Skeletal muscle satellite cell (primary cell): Measurements from ENCODE around the gene MEA1. TPM values are rescaled to one million over a fixed set of nuclear protein-coding genes. Genes with fewer than 3 reads are reported as not detected.

Experiments
- H3K27me3 ChIP-seq: 2 replicates; pipeline ENCODE4 v1.7.0; 2013; ENCODE audit warnings: low read length; ENCODE audit not compliant: control insufficient read depth, insufficient read depth
- H3K36me3 ChIP-seq: 2 replicates; pipeline ENCODE4 v1.7.0; 2013; ENCODE audit warnings: mild to moderate bottlenecking, control low read depth, low read length; ENCODE audit not compliant: insufficient read depth
- H3K4me1 ChIP-seq: 2 replicates; pipeline ENCODE4 v1.7.0; 2013; ENCODE audit warnings: low read length; ENCODE audit not compliant: control insufficient read depth, insufficient read depth
- H3K4me2 ChIP-seq: 2 replicates; pipeline ENCODE4 v1.7.0; 2013; ENCODE audit warnings: mild to moderate bottlenecking, low read length
- H3K4me3 ChIP-seq: 2 replicates; pipeline ENCODE4 v1.7.0; 2013; ENCODE audit warnings: low read length
- H3K9ac ChIP-seq: 2 replicates; pipeline ENCODE4 v1.7.0; 2013; ENCODE audit warnings: mild to moderate bottlenecking, low read depth, low read length, moderate library complexity
- H3K9me3 ChIP-seq: replicated peaks from 2 replicates; pipeline ENCODE4 v1.7.0; 2013; ENCODE audit warnings: mild to moderate bottlenecking, control low read depth, low read length
- total RNA-seq: library from RNA; depleted of rRNA; stranded (reverse); fragments of >200 nt; gene quantifications from 2 replicates; pipeline ENCODE4 v1.2.3, GENCODE V29; 2012; rRNA removed

Gene MEA1
- total RNA-seq: 54.2 and 62.9 TPM in 2 replicates

GRCh38 chr6:43013843-43014433, at the start of gene MEA1, which contains the start of gene KLHDC3:
Gene MEA1 (minus strand): TSS chr6:43013946. CDS start chr6:43013813, 133 bp downstream.
Gene KLHDC3 (plus strand): TSS chr6:43014249. CDS start chr6:43017193, 2,944 bp downstream.
- peaks cover 31% of the 10 kb centered on the region for H3K4me1 ChIP-seq
- peak within 1 kb of the TSS; percentile 89 for H3K9ac ChIP-seq
- peak within 1 kb of the TSS; percentile 100 for H3K4me2 ChIP-seq
- no peaks in the 10 kb centered on the region for H3K27me3 ChIP-seq
- H3K4me3 ChIP-seq: peak within 1 kb of the TSS; percentile 86
- H3K9me3 ChIP-seq: no peaks in the 10 kb centered on the region
- H3K36me3 ChIP-seq: peaks cover 50% of the 10 kb centered on the region

GRCh38 chr6:43062818-43063217, 49.1 kb upstream of the MEA1 start:
- H3K9ac ChIP-seq: no peak overlapping the region
- peaks cover 15% of the 10 kb centered on the region for H3K4me1 ChIP-seq
- no peak overlapping the region for H3K4me2 ChIP-seq
- H3K4me3 ChIP-seq: no peak overlapping the region
- no peaks in the 10 kb centered on the region for H3K9me3 ChIP-seq
- peaks cover 5% of the 10 kb centered on the region for H3K36me3 ChIP-seq
- no peaks in the 10 kb centered on the region for H3K27me3 ChIP-seq

GRCh38 chr6:43061861-43062260, 48.1 kb upstream of the MEA1 start:
- H3K4me3 ChIP-seq: no peak overlapping the region
- H3K9me3 ChIP-seq: no peaks in the 10 kb centered on the region
- H3K36me3 ChIP-seq: peaks cover 8% of the 10 kb centered on the region
- no peak overlapping the region for H3K9ac ChIP-seq
- peaks cover 15% of the 10 kb centered on the region for H3K4me1 ChIP-seq
- H3K4me2 ChIP-seq: no peak overlapping the region
- H3K27me3 ChIP-seq: no peaks in the 10 kb centered on the region

- no peaks in the 10 kb centered on the region for H3K9me3 ChIP-seq
- no peak overlapping the region for H3K4me3 ChIP-seq
- H3K36me3 ChIP-seq: peaks cover 11% of the 10 kb centered on the region
- H3K4me1 ChIP-seq: peaks cover 15% of the 10 kb centered on the region
- peak overlapping the region; percentile 91 for H3K9ac ChIP-seq
- H3K27me3 ChIP-seq: no peaks in the 10 kb centered on the region
- H3K4me2 ChIP-seq: peak overlapping the region; percentile 97
Observed at GRCh38 chr6:43060755-43061633, 47.2 kb upstream of the MEA1 start.

DNA sequence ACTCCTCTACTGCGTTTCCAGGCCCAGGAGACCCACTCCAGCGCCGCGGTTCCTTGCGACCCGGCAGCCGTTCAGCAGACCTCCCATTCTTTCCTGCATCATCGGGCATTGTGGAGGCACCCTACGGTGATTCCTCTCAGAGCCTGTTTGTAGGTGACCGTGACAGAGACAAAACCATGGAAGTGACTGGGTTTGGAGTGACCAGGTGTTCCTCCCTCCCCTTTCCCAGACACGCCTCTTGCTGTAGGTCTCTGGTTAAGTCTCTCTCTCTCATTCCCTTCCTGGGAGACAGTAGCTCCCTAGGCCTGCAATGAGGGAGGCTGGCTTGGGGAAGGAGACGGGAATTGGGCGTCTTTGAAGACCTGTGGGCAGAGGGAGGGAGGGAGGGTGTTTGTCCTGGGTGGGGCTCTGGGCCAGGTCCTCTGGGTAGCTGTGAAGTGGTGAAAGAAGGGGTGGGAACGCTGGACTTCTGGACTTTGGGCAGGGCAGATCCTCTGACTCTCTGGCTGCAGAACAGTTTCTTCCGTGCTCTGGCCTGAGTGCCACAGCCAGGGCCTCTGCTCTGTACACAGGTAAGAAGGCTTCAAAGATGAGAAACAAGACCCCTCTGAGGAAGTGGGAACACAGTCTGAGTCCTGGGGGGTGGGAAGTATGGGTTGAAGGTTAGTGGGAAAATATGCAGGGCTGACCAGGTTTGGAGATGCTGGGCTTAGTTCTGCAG, 46.4 kb upstream of the MEA1 start:
- peak overlapping the region; percentile 91 for H3K9ac ChIP-seq
- peak overlapping the region; percentile 87 for H3K4me3 ChIP-seq

GRCh38 chr6:43059168-43060033, 45.7 kb upstream of the MEA1 start, which contains the start of the genes KLC4 and MRPL2:
Gene KLC4 (plus strand): TSS chr6:43059631. CDS start chr6:43061336, 1,705 bp downstream.
Gene MRPL2 (minus strand): TSS chr6:43059434. CDS start chr6:43059381, 53 bp downstream.
- Histone ChIP-seq H3K4me1 (peaks cover 17% of the 10 kb centered on the region), H3K9me3 (no peaks in the 10 kb centered on the region), H3K4me3 (peak within 1 kb of the TSS; percentile 87), H3K27me3 (no peaks in the 10 kb centered on the region), H3K36me3 (peaks cover 16% of the 10 kb centered on the region), H3K9ac (peak within 1 kb of the TSS; percentile 91), H3K4me2 (peak within 1 kb of the TSS; percentile 97)

More for the DNA sequence above, 46.4 kb upstream of the MEA1 start:
- Histone ChIP-seq H3K27me3 (no peaks in the 10 kb centered on the region), H3K4me1 (peaks cover 15% of the 10 kb centered on the region), H3K4me2 (peak overlapping the region; percentile 97), H3K9me3 (no peaks in the 10 kb centered on the region), H3K36me3 (peaks cover 16% of the 10 kb centered on the region)

DNA sequence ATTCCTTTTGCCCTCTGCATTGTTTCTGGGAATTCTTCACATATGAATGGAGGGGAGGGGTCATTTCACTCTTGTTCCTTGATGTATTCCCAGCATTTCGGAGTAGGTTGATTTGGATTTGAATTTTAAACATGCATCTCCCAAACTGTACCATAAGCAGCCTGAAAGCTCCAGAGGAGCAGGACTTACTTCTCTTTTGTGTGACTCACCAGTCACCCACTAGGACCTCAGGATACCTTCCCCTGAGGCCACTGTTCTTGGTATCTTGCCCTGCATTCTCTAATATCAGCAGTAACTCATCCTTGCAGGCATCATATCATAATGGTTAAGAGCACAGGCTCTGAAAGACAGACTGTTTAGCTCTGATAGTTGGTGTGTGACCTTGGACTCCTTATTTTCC, 44.8 kb upstream of the MEA1 start:
- peaks cover 16% of the 10 kb centered on the region for H3K36me3 ChIP-seq
- H3K9ac ChIP-seq: peak overlapping the region; percentile 91
- peaks cover 22% of the 10 kb centered on the region for H3K4me1 ChIP-seq
- H3K27me3 ChIP-seq: no peaks in the 10 kb centered on the region
- no peaks in the 10 kb centered on the region for H3K9me3 ChIP-seq
- peak overlapping the region; percentile 81 for H3K4me2 ChIP-seq
- peak overlapping the region; percentile 87 for H3K4me3 ChIP-seq

GRCh38 chr6:43055966-43056365, 42.2 kb upstream of the MEA1 start:
- Histone ChIP-seq H3K4me1 (peaks cover 43% of the 10 kb centered on the region), H3K9me3 (no peaks in the 10 kb centered on the region), H3K4me3 (no peak overlapping the region)

DNA sequence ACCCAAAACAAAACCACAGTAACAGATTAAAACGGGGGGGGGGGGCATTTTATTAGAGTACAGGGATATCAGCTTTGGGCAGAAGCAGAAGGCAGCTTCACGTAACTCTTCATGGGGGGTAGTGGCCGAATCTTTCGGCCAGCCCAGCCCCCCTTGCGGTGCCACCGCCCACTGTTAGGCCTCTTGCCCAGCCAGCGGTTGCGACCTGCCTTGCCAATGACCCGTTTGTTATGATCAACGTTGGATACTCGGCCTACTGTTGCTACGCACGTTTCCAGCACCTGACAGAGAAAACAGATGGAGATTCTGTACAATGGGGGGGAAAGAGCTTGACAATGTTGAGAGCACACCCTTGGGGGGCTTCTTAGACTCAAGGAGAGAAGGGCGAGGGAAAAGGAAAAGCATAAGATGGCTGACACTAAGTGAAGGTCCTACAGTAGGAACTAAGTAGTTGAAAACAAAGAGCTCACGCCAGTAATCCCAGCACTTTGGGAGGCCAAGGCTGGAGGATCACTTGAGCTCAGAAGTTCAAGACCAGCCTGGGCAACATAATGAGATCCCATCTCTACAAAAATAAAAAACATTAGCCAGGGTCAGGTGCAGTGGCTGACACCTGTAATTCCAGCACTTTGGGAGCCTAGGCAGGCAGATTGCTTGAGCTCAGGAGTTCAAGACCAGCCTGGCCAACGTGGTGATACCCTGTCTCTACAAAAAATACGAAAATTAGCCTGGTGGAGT, 40.6 kb upstream of the MEA1 start:
- H3K9ac ChIP-seq: peak overlapping the region; percentile 97

More at GRCh38 chr6:43055966-43056365, 42.2 kb upstream of the MEA1 start:
- Histone ChIP-seq H3K4me2 (no peak overlapping the region), H3K27me3 (no peaks in the 10 kb centered on the region), H3K36me3 (peaks cover 22% of the 10 kb centered on the region), H3K9ac (no peak overlapping the region)

More for the DNA sequence above, 40.6 kb upstream of the MEA1 start:
- Histone ChIP-seq H3K4me3 (peak overlapping the region; percentile 80), H3K27me3 (no peaks in the 10 kb centered on the region), H3K9me3 (no peaks in the 10 kb centered on the region), H3K4me2 (peak overlapping the region; percentile 96), H3K4me1 (peaks cover 41% of the 10 kb centered on the region), H3K36me3 (peaks cover 35% of the 10 kb centered on the region)
